Kidney (tissue), 14 donors: ENCODE results near the gene BCLAF1. TPM values are rescaled to one million over a fixed set of nuclear protein-coding genes. Genes with fewer than 3 reads are reported as not detected.

Experiments used
- DNase-seq, 5 donors: peaks; one replicate each; pipeline ENCODE4 v3.0.0-alpha.2; 2013 to 2020
- FAIRE-seq: peaks from 2 replicates; lab custom pipeline; 2012; peaks lifted over from hg19 to GRCh38; lab: Jason Lieb, UNC
- H3K27ac ChIP-seq, 2 donors: one replicate each; pipeline ENCODE4 v1.7.0; 2013; ENCODE audit warnings: low read depth in 2 of 2, low read length in 2 of 2, inconsistent platforms in 1 of 2
- H3K27me3 ChIP-seq: one replicate; pipeline ENCODE4 v1.7.1; 2013; ENCODE audit warnings: low read length, inconsistent platforms; ENCODE audit not compliant: control insufficient read depth, insufficient read depth
- H3K36me3 ChIP-seq, 3 donors: one replicate each; pipeline versions ENCODE4 v1.7.0 to v1.7.1; 2013; ENCODE audit warnings: low read length in 3 of 3, control low read depth in 1 of 3, inconsistent platforms in 1 of 3; ENCODE audit not compliant: insufficient read depth in 3 of 3, control insufficient read depth in 2 of 3
- H3K4me1 ChIP-seq, 3 donors: one replicate each; pipeline versions ENCODE4 v1.7.0 to v1.7.1; 2013; ENCODE audit warnings: low read length in 3 of 3, inconsistent platforms in 1 of 3, low read depth in 1 of 3; ENCODE audit not compliant: control insufficient read depth in 2 of 3, insufficient read depth in 2 of 3
- H3K4me3 ChIP-seq, 3 donors: one replicate each; pipeline versions ENCODE4 v1.7.0 to v1.8.1; 2013; ENCODE audit warnings: low read length in 3 of 3, control low read depth in 1 of 3, inconsistent platforms in 1 of 3
- H3K9ac ChIP-seq, 3 donors: one replicate each; pipeline versions ENCODE4 v1.7.0 to v1.7.1; 2013; ENCODE audit warnings: low read length in 3 of 3, control low read depth in 1 of 3, inconsistent platforms in 1 of 3
- H3K9me3 ChIP-seq, 3 donors: one replicate each; pipeline versions ENCODE4 v1.7.0 to v1.7.1; 2013; ENCODE audit warnings: low read length in 3 of 3, control low read depth in 1 of 3, inconsistent platforms in 1 of 3; ENCODE audit not compliant: control insufficient read depth in 2 of 3, insufficient read depth in 1 of 3
- CTCF ChIP-seq: IDR thresholded peaks from 3 replicates; pipeline ENCODE4 v1.5.1; 2012; ENCODE audit warnings: mild to moderate bottlenecking, moderate library complexity, borderline replicate concordance; ENCODE audit not compliant: insufficient read depth; ENCODE audit errors: extremely low read depth
- intact Hi-C: fragments of 100-400 bp; cut with DNase I; formaldehyde crosslinking; loops from one replicate; pipeline ENCODE4 v1.11.1; 2022
- polyA plus RNA-seq: library from polyadenylated mRNA; stranded (reverse); fragments of 350-450 nt; fragmentation: Illumina TruSeq; extraction: RNeasy Lipid Tissue Mini Kit (QIAGEN cat#74804); gene quantifications from one replicate; pipeline ENCODE4 v1.2.3, GENCODE V29; 2014; ENCODE audit warnings: low read depth, low replicate concordance; ENCODE audit not compliant: insufficient read depth
- total RNA-seq: library from RNA; stranded (reverse); fragmentation: NEBNext Ultra II Directional; extraction: Animal tissue kit (Norgen Biotek cat#: 25700); gene quantifications from one replicate; pipeline ENCODE4 v1.2.1, GENCODE V29; 2021
- donor health status: control.
- donor health status: control.
- donor health status: control.
- donor health status: control.
- donor health status: control.
- donor health status: DM: yes; HTN: yes; CAD: no.
- donor health status: Normal renal cell carcinoma (clear cell type).

The BCLAF1 gene
- total and polyA plus RNA-seq, 2 donors from 2014 or later: 18.3 to 132 TPM

- FAIRE-seq: no peak
- no peak for TF ChIP-seq CTCF
- H3K36me3 ChIP-seq: no peaks in the 10 kb centered on the region
- peaks cover 0 to 5% (median 0%) of the 10 kb centered on the region in 3 donors for H3K4me1 ChIP-seq
- intact Hi-C loops: no loop called here
- no peak overlapping the region for H3K4me3 ChIP-seq
- no peak overlapping the region for H3K9ac ChIP-seq
- no peak overlapping the region for H3K27ac ChIP-seq
- H3K9me3 ChIP-seq: no peaks in the 10 kb centered on the region
- H3K27me3 ChIP-seq: no peaks in the 10 kb centered on the region
- DNase-seq: no peak
Observed at GRCh38 chr6:136333824-136334464, 44.3 kb upstream of the BCLAF1 start.

- Histone ChIP-seq H3K4me3 (no peak overlapping the region), H3K27ac (no peak overlapping the region), H3K9ac (no peak overlapping the region), H3K36me3 (no peaks in the 10 kb centered on the region), H3K27me3 (no peaks in the 10 kb centered on the region), H3K9me3 (no peaks in the 10 kb centered on the region), H3K4me1 (peaks cover 0 to 5% (median 1%) of the 10 kb centered on the region in 3 donors)
- DNase-seq (no peak), FAIRE-seq (no peak)
- no peak for TF ChIP-seq CTCF
- intact Hi-C loops: no loop called here
Observed at GRCh38 chr6:136331461-136331860, 41.8 kb upstream of the BCLAF1 start.

GRCh38 chr6:136330634-136331033, 41.0 kb upstream of the BCLAF1 start:
- intact Hi-C loops: no loop called here
- FAIRE-seq: no peak
- TF ChIP-seq CTCF: no peak

More at GRCh38 chr6:136330634-136331033, 41.0 kb upstream of the BCLAF1 start:
- Histone ChIP-seq H3K27ac (no peak overlapping the region), H3K27me3 (no peaks in the 10 kb centered on the region), H3K9ac (no peak overlapping the region), H3K4me3 (no peak overlapping the region), H3K9me3 (no peaks in the 10 kb centered on the region), H3K36me3 (no peaks in the 10 kb centered on the region), H3K4me1 (peaks cover 0 to 7% (median 5%) of the 10 kb centered on the region in 3 donors)
- DNase-seq: no peak
